Liver (tissue), 3 donors: ENCODE data around the gene CORO7.

Source experiments
- NR2F2 ChIP-seq: IDR thresholded peaks from 2 replicates; pipeline ENCODE4 v1.6.1; 2016; ENCODE audit warnings: antibody characterized with exemption
- RAD21 ChIP-seq, 2 donors: IDR thresholded peaks; 2 replicates each; pipeline ENCODE4 v1.6.1; 2016; ENCODE audit warnings: antibody characterized with exemption in 2 of 2, mild to moderate bottlenecking in 2 of 2
- TAF1 ChIP-seq: conservative IDR thresholded peaks from 2 replicates; pipeline ENCODE4 v1.6.1; 2016; ENCODE audit warnings: antibody characterized with exemption, mild to moderate bottlenecking
- TF ChIP-seq, protein P1 (sequence below): fragments of 150-350 bp; IDR thresholded peaks from 2 replicates; pipeline ENCODE4 v1.5.1; 2017; ENCODE audit warnings: improper control_type of control experiment, low read depth, low read length; ENCODE audit not compliant: missing input control
- TF ChIP-seq, protein P2 (sequence below): IDR thresholded peaks from 2 replicates; pipeline ENCODE4 v1.6.1; 2016; ENCODE audit warnings: antibody characterized with exemption, mild to moderate bottlenecking
- donor health status: healthy.
- donor health status: healthy.

DNA sequence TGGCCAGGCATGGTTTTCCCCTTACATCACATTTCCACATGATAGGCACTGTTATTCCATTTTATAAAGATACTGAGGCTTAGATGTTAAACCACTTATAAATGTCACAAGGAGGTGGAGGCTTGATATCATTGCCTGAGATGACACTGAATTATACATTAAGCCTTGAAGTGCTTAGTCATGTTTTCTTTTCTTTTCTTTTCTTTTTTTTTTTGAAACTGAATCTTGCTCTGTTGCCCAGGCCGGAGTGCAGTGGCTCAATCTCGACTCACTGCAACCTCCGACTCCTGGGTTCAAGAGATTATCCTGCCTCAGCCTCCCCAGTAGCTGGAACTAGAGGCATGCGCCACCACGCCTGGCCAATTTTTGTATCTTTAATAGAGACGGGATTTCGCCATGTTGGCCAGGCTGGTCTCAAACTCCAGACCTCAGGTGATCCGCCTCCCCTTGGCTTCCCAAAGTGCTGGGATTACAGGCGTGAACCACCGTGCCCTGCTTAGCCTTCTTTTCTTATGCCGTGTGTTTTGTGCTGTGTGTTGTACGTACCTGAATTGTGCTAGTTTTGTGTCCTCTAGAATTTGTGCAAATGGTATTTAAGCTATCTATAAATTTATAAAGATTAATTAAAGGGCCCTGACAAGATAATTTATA, 10.5 kb upstream of the CORO7 start:
- TF ChIP-seq, protein P1, sequence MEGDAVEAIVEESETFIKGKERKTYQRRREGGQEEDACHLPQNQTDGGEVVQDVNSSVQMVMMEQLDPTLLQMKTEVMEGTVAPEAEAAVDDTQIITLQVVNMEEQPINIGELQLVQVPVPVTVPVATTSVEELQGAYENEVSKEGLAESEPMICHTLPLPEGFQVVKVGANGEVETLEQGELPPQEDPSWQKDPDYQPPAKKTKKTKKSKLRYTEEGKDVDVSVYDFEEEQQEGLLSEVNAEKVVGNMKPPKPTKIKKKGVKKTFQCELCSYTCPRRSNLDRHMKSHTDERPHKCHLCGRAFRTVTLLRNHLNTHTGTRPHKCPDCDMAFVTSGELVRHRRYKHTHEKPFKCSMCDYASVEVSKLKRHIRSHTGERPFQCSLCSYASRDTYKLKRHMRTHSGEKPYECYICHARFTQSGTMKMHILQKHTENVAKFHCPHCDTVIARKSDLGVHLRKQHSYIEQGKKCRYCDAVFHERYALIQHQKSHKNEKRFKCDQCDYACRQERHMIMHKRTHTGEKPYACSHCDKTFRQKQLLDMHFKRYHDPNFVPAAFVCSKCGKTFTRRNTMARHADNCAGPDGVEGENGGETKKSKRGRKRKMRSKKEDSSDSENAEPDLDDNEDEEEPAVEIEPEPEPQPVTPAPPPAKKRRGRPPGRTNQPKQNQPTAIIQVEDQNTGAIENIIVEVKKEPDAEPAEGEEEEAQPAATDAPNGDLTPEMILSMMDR, result no peak
- no peak for TF ChIP-seq TAF1
- TF ChIP-seq, protein P2, sequence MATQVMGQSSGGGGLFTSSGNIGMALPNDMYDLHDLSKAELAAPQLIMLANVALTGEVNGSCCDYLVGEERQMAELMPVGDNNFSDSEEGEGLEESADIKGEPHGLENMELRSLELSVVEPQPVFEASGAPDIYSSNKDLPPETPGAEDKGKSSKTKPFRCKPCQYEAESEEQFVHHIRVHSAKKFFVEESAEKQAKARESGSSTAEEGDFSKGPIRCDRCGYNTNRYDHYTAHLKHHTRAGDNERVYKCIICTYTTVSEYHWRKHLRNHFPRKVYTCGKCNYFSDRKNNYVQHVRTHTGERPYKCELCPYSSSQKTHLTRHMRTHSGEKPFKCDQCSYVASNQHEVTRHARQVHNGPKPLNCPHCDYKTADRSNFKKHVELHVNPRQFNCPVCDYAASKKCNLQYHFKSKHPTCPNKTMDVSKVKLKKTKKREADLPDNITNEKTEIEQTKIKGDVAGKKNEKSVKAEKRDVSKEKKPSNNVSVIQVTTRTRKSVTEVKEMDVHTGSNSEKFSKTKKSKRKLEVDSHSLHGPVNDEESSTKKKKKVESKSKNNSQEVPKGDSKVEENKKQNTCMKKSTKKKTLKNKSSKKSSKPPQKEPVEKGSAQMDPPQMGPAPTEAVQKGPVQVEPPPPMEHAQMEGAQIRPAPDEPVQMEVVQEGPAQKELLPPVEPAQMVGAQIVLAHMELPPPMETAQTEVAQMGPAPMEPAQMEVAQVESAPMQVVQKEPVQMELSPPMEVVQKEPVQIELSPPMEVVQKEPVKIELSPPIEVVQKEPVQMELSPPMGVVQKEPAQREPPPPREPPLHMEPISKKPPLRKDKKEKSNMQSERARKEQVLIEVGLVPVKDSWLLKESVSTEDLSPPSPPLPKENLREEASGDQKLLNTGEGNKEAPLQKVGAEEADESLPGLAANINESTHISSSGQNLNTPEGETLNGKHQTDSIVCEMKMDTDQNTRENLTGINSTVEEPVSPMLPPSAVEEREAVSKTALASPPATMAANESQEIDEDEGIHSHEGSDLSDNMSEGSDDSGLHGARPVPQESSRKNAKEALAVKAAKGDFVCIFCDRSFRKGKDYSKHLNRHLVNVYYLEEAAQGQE, result no peak
- no peak for TF ChIP-seq NR2F2
- TF ChIP-seq RAD21 (IDR thresholded peaks at IDR 0.05), result no peak
